ENCODE measurements around the gene IL19.

DNA sequence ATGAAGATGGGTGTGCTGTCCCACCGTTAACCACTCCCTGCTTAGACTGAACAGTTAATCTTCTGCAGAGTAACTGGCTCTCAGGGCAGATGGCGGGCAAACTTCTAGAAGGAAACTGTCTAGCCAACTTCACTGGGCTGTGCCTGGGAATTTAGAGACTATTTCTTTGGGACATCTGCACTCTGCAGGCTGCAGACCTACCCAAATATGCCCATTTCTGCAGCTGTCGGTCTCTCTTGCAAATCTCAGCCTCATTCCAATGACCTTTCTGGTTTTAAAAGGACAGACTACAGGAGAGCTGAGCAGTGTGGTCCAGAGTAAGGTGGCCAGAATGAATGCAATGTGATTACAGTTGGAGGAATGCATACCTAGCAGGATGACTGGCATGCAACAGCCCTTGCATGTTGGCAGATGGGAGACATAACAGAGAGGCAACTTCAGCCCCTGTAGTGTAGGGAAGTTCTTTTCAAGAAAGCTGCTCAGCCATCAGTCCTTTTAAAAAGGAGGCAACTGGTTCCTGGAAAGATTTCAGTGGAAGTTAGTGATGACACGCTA is 68.5 kb downstream of the IL19 start:
- TF ChIP-seq, protein P1, sequence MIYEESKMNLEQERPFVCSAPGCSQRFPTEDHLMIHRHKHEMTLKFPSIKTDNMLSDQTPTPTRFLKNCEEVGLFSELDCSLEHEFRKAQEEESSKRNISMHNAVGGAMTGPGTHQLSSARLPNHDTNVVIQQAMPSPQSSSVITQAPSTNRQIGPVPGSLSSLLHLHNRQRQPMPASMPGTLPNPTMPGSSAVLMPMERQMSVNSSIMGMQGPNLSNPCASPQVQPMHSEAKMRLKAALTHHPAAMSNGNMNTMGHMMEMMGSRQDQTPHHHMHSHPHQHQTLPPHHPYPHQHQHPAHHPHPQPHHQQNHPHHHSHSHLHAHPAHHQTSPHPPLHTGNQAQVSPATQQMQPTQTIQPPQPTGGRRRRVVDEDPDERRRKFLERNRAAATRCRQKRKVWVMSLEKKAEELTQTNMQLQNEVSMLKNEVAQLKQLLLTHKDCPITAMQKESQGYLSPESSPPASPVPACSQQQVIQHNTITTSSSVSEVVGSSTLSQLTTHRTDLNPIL (CRISPR knock-in tag; IDR thresholded peaks at IDR 0.05; ENCODE audit: low read depth), result no peak
- TF ChIP-seq, protein P2, sequence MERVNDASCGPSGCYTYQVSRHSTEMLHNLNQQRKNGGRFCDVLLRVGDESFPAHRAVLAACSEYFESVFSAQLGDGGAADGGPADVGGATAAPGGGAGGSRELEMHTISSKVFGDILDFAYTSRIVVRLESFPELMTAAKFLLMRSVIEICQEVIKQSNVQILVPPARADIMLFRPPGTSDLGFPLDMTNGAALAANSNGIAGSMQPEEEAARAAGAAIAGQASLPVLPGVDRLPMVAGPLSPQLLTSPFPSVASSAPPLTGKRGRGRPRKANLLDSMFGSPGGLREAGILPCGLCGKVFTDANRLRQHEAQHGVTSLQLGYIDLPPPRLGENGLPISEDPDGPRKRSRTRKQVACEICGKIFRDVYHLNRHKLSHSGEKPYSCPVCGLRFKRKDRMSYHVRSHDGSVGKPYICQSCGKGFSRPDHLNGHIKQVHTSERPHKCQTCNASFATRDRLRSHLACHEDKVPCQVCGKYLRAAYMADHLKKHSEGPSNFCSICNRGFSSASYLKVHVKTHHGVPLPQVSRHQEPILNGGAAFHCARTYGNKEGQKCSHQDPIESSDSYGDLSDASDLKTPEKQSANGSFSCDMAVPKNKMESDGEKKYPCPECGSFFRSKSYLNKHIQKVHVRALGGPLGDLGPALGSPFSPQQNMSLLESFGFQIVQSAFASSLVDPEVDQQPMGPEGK (CRISPR knock-in tag; IDR thresholded peaks at IDR 0.05; ENCODE audit: borderline replicate concordance), result no peak
- TF ChIP-seq RARB (CRISPR knock-in tag; IDR thresholded peaks at IDR 0.05) (no peak), ZFP30 (CRISPR knock-in tag; IDR thresholded peaks at IDR 0.05) (no peak), ARNTL (CRISPR knock-in tag; IDR thresholded peaks at IDR 0.05; ENCODE audit: borderline replicate concordance, low read depth) (no peak), GLIS3 (CRISPR knock-in tag; IDR thresholded peaks at IDR 0.05) (no peak), ZC3H10 (CRISPR knock-in tag; IDR thresholded peaks at IDR 0.05) (no peak), TCF4 (CRISPR knock-in tag; IDR thresholded peaks at IDR 0.05; ENCODE audit: borderline replicate concordance) (no peak), ZFP3 (CRISPR knock-in tag; IDR thresholded peaks at IDR 0.05) (no peak), PPARA (CRISPR knock-in tag; IDR thresholded peaks at IDR 0.05; ENCODE audit: borderline replicate concordance) (no peak), TOX (CRISPR knock-in tag; IDR thresholded peaks at IDR 0.05; ENCODE audit: borderline replicate concordance) (no peak)
